ENCODE data around the gene C1orf35. TPM values are rescaled to one million over a fixed set of nuclear protein-coding genes. Genes with fewer than 3 reads are reported as not detected.

Gene C1orf35
- 27.5 and 33.0 TPM in 2 replicates for total RNA-seq

GRCh38 chr1:228102791-228103620 is at the start of gene C1orf35:
Gene C1orf35, minus strand, starts transcription at chr1:228103325. Its CDS starts 98 bp downstream, at chr1:228103227.
- peak within 1 kb of the TSS; percentile 93 for H3K4me3 Mint-ChIP-seq
- H3K9me3 Mint-ChIP-seq: no peaks in the 10 kb centered on the region
- H3K36me3 Mint-ChIP-seq (ENCODE audit: low read depth): peaks cover 34% of the 10 kb centered on the region
- H3K27me3 Mint-ChIP-seq: peaks cover 2% of the 10 kb centered on the region
- intact Hi-C loops (cut with micrococcal nuclease): loop anchor here (1.0 to 10.0 kb wide), 4 partner anchors 21 to 362 kb away; partner anchors contain the start of genes ARF1 and GUK1
- H3K4me1 Mint-ChIP-seq: peaks cover 24% of the 10 kb centered on the region
- DNase-seq: peak; percentile 99
- H3K27ac Mint-ChIP-seq: peak within 1 kb of the TSS; percentile 97

GRCh38 chr1:228152918-228153258 is 49.8 kb upstream of the C1orf35 start:
- no peak overlapping the region for H3K27ac Mint-ChIP-seq
- H3K36me3 Mint-ChIP-seq (ENCODE audit: low read depth): peaks cover 3% of the 10 kb centered on the region
- H3K4me1 Mint-ChIP-seq: peaks cover 10% of the 10 kb centered on the region
- no peak overlapping the region for H3K4me3 Mint-ChIP-seq
- DNase-seq: no peak
- intact Hi-C loops (cut with micrococcal nuclease): no loop called here
- H3K9me3 Mint-ChIP-seq: no peaks in the 10 kb centered on the region
- H3K27me3 Mint-ChIP-seq: no peaks in the 10 kb centered on the region

DNA sequence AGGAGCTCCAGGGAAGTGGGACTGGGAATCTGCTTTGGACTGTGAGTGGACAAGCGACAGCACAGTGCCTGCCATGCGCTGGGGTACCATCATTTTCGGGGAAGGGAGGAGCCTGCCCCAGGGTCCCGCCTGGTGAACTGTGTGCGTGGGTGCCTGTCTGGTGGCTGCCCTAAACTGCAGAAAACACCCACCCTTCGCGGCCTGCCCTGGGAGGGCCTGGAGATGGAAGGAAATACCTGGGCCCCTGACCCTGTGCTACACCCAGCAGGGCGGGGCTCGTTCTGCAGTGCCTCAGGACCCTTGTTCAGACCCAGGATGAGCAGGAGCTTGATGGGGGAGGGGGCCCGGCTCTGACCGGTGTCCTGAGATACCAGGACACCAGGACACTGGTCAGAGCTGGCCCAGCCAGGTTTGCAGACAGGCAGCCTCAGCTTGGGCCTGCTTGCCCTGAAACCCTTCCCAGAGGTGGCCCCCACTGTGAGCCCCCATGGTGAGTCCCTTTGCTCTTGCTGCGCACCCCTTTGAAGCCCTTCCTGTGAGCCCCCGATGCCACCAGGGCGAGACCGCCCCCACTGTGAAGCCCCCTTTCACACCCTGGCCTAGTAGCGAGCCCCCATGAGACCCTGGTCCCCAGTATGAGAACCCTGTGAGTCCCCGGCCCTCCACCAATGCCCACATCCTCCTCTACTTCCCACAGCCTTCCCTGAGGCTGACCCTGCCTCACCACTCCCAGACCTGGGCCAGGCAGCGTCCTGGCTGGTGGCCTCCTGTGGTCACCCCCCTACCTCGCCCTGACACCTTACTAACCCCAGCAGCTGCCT is 49.2 kb upstream of the C1orf35 start:
- Mint-ChIP-seq H3K4me3 (no peak overlapping the region), H3K27me3 (no peaks in the 10 kb centered on the region), H3K27ac (no peak overlapping the region), H3K36me3 (ENCODE audit: low read depth) (peaks cover 3% of the 10 kb centered on the region), H3K9me3 (no peaks in the 10 kb centered on the region), H3K4me1 (peaks cover 10% of the 10 kb centered on the region)
- intact Hi-C loops (cut with micrococcal nuclease): no loop called here
- DNase-seq: no peak

DNA sequence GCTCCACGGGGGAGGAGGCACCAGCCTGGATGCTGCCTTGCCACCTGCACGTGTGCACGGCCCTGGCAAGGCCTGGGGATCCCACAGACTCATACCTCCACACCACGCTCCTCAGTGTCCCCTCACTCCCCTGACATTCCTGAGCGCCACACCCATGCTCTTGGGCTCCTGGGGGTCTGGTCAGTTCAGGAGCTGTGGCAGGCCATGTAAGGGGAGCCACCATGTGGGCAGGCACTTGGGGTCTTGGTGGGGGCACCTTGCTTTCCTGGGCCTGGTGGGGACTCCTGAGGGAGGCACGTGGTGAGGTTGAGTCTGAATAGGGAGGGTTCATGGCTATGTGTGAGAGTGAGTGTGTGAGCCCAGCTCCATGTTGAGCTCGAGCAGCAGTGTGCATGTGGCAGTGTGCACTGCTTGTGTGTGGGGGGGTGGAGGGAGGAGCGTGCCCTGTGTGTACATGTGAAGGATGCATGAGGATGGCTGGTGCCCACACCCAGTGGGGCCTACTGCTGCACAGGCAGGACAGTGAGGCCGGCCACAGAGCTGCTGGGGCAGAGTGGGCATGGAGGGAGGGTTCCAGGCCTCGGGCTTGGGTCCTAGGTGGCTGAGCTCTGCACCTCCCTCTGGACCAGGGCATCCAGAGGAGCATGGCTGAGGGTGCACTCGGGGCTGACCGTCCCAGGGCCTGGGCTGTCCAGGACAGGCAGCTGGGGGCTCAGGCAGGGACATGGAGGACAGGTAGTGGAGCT is 48.2 kb upstream of the C1orf35 start:
- intact Hi-C loops (cut with micrococcal nuclease): no loop called here
- DNase-seq: no peak
- Mint-ChIP-seq H3K27ac (peak overlapping the region; percentile 32), H3K36me3 (ENCODE audit: low read depth) (peaks cover 3% of the 10 kb centered on the region), H3K27me3 (no peaks in the 10 kb centered on the region), H3K9me3 (no peaks in the 10 kb centered on the region), H3K4me3 (no peak overlapping the region), H3K4me1 (peaks cover 10% of the 10 kb centered on the region)

GRCh38 chr1:228150461-228151179 is 47.5 kb upstream of the C1orf35 start:
- H3K27ac Mint-ChIP-seq: no peak overlapping the region
- no peak for DNase-seq
- intact Hi-C loops (cut with micrococcal nuclease): no loop called here
- peaks cover 3% of the 10 kb centered on the region for H3K36me3 Mint-ChIP-seq (ENCODE audit: low read depth)
- H3K4me1 Mint-ChIP-seq: peaks cover 10% of the 10 kb centered on the region
- no peak overlapping the region for H3K4me3 Mint-ChIP-seq
- H3K9me3 Mint-ChIP-seq: no peaks in the 10 kb centered on the region
- H3K27me3 Mint-ChIP-seq: no peaks in the 10 kb centered on the region

GRCh38 chr1:228150120-228150460 is 47.0 kb upstream of the C1orf35 start:
- H3K4me3 Mint-ChIP-seq: no peak overlapping the region
- intact Hi-C loops (cut with micrococcal nuclease): no loop called here
- H3K9me3 Mint-ChIP-seq: no peaks in the 10 kb centered on the region
- no peak overlapping the region for H3K27ac Mint-ChIP-seq
- DNase-seq: no peak
- H3K36me3 Mint-ChIP-seq (ENCODE audit: low read depth): peaks cover 3% of the 10 kb centered on the region
- peaks cover 7% of the 10 kb centered on the region for H3K4me1 Mint-ChIP-seq
- no peaks in the 10 kb centered on the region for H3K27me3 Mint-ChIP-seq

- Mint-ChIP-seq H3K27ac (no peak within 1 kb of the TSS), H3K27me3 (no peaks in the 10 kb centered on the region), H3K36me3 (ENCODE audit: low read depth) (peaks cover 3% of the 10 kb centered on the region), H3K4me1 (peaks cover 2% of the 10 kb centered on the region), H3K4me3 (no peak within 1 kb of the TSS), H3K9me3 (no peaks in the 10 kb centered on the region)
- DNase-seq: no peak
- intact Hi-C loops (cut with micrococcal nuclease): no loop called here
Observed at GRCh38 chr1:228149406-228150119, 46.4 kb upstream of the C1orf35 start, which contains the start of gene GJC2. Gene GJC2, plus strand, starts transcription at chr1:228149930. Its CDS starts 7,829 bp downstream, at chr1:228157759.

DNA sequence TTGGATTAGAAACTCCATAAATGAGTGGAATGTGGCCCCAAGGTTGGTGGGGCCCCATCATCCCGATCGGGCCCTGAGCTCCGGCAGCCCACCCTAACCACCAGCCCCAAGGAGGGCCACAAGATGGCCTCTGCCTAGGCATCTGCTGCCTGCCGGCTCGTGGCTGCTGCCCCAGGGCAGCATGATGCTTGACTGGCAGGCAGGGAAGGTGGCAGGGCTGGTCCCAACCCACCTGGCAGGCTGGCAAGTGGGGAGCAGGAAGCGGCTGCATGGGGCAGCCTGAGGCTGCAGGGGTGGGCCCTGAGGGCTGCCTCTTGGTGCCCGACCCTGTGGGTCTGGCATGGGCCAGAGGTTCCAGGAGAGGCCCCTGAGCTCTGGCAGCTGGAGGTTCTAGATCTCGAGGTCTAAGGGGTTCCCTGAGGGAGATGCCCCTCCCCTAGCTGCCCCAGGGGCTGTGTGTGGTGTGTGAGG is 45.8 kb upstream of the C1orf35 start:
- H3K27ac Mint-ChIP-seq: no peak overlapping the region
- DNase-seq: no peak
- intact Hi-C loops (cut with micrococcal nuclease): no loop called here
- H3K36me3 Mint-ChIP-seq (ENCODE audit: low read depth): peaks cover 3% of the 10 kb centered on the region
- peaks cover under 1% of the 10 kb centered on the region for H3K4me1 Mint-ChIP-seq
- no peak overlapping the region for H3K4me3 Mint-ChIP-seq
- no peaks in the 10 kb centered on the region for H3K27me3 Mint-ChIP-seq
- no peaks in the 10 kb centered on the region for H3K9me3 Mint-ChIP-seq

DNA sequence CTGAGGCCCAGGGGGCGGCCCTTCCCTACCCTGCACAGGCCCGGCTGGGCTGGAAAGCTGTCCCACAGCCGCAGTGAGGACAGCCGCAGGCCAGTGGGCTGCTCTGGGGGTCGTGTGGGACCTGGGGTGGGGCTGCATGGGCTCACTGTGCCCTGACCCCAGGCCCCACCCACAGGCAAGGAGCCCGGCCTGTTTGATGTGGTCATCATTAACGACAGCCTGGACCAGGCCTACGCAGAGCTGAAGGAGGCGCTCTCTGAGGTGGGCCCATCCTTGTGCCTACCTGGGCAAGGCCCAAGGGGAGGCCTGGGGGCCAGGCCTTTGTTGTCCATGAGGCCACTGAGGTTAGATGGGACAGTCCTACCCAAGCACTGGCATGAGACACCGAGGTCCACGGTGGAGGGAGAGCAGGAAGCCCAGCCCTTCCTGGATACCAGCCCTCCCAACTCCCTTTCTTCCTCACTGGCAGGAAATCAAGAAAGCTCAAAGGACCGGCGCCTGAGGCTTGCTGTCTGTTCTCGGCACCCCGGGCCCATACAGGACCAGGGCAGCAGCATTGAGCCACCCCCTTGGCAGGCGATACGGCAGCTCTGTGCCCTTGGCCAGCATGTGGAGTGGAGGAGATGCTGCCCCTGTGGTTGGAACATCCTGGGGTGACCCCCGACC is 45.2 kb upstream of the C1orf35 start:
- H3K9me3 Mint-ChIP-seq: no peaks in the 10 kb centered on the region
- peaks cover 8% of the 10 kb centered on the region for H3K36me3 Mint-ChIP-seq (ENCODE audit: low read depth)
- no peak overlapping the region for H3K4me3 Mint-ChIP-seq
- peaks cover 7% of the 10 kb centered on the region for H3K4me1 Mint-ChIP-seq
- no peak for DNase-seq
- no peak overlapping the region for H3K27ac Mint-ChIP-seq
- intact Hi-C loops (cut with micrococcal nuclease): no loop called here
- no peaks in the 10 kb centered on the region for H3K27me3 Mint-ChIP-seq

- H3K36me3 Mint-ChIP-seq (ENCODE audit: low read depth): peaks cover 9% of the 10 kb centered on the region
- H3K9me3 Mint-ChIP-seq: no peaks in the 10 kb centered on the region
- peaks cover 13% of the 10 kb centered on the region for H3K4me1 Mint-ChIP-seq
- DNase-seq: no peak
- no peaks in the 10 kb centered on the region for H3K27me3 Mint-ChIP-seq
- intact Hi-C loops (cut with micrococcal nuclease): no loop called here
- no peak overlapping the region for H3K27ac Mint-ChIP-seq
- H3K4me3 Mint-ChIP-seq: no peak overlapping the region
Observed at GRCh38 chr1:228147768-228148167, 44.6 kb upstream of the C1orf35 start.

DNA sequence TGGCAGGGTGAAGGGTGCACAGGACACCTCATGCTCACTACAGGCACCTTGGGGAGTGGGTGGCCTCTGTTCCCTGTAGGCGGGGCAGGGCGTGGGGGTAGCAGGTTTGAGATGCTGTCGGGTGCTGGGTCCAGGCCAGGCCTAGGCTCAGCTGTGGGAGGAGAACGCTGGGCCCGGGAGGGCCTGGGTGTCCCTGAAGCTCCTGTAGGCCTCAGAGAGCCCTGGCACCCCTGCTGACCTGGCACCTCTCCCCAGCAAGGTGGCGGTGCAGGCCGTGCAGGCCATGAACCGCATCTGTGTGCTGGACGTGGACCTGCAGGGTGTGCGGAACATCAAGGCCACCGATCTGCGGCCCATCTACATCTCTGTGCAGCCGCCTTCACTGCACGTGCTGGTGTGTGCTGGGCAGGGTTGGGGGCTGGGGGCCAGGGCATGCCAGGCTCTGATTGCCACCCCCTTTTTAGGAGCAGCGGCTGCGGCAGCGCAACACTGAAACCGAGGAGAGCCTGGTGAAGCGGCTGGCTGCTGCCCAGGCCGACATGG is 44.1 kb upstream of the C1orf35 start:
- H3K27ac Mint-ChIP-seq: no peak overlapping the region
- no peaks in the 10 kb centered on the region for H3K27me3 Mint-ChIP-seq
- H3K9me3 Mint-ChIP-seq: no peaks in the 10 kb centered on the region
- intact Hi-C loops (cut with micrococcal nuclease): no loop called here
- no peak for DNase-seq
- no peak overlapping the region for H3K4me3 Mint-ChIP-seq
- peaks cover 12% of the 10 kb centered on the region for H3K36me3 Mint-ChIP-seq (ENCODE audit: low read depth)
- peaks cover 17% of the 10 kb centered on the region for H3K4me1 Mint-ChIP-seq

GRCh38 chr1:228146417-228147150 is 43.5 kb upstream of the C1orf35 start:
- intact Hi-C loops (cut with micrococcal nuclease): no loop called here
- peaks cover 18% of the 10 kb centered on the region for H3K36me3 Mint-ChIP-seq (ENCODE audit: low read depth)
- no peaks in the 10 kb centered on the region for H3K27me3 Mint-ChIP-seq
- no peak overlapping the region for H3K4me3 Mint-ChIP-seq
- H3K4me1 Mint-ChIP-seq: peaks cover 19% of the 10 kb centered on the region
- no peaks in the 10 kb centered on the region for H3K9me3 Mint-ChIP-seq
- DNase-seq: no peak
- H3K27ac Mint-ChIP-seq: no peak overlapping the region

All from activated CD4-positive, alpha-beta T cell treated with anti-CD3 and anti-CD28 coated beads, Interleukin-2, amount 10 ng/mL, durations not matched to agents 24 days and 14 days (primary cell).